ENCODE measurements around the gene CCDC81. TPM values are rescaled to one million over a fixed set of nuclear protein-coding genes. Genes with fewer than 3 reads are reported as not detected.

CCDC81 gene
- polyA plus RNA-seq, 1 donor (not counting 4 experiments of a cell fraction or from before 2014, with no cell fraction given), result 0.42 TPM

GRCh38 chr11:86358720-86359119 lies 16.0 kb upstream of the CCDC81 start:
- H3K4me1 ChIP-seq (ENCODE audit: control insufficient read depth, extremely low read depth, insufficient read depth, low read length), result no peaks in the 10 kb centered on the region
- no peaks in the 10 kb centered on the region for H3K79me2 ChIP-seq (ENCODE audit: control insufficient read depth, insufficient read depth, low read length)
- FAIRE-seq (no peak), DNase-seq (ENCODE audit: low read depth, low spot score) (no peak)
- TF ChIP-seq CTCF (optimal IDR thresholded peaks at IDR 0.05 in 1 of 3, IDR thresholded peaks at IDR 0.05 in 1 of 3, conservative IDR thresholded peaks at IDR 0.05 in 1 of 3; ENCODE audit: extremely low read depth in 1 of 3, insufficient read depth in 2 of 3, low read length in 3 of 3) (no peak), EZH2 (IDR thresholded peaks at IDR 0.05; ENCODE audit: low read length) (no peak)
- no peaks in the 10 kb centered on the region for H3K27me3 ChIP-seq (ENCODE audit: control insufficient read depth, extremely low read depth, insufficient read depth, low read length)
- dilution Hi-C loops (cut with MboI; ENCODE audit: extremely low pct_ligation_motif_present, low sequenced_read_pairs), result no loop called here
- H3K36me3 ChIP-seq (ENCODE audit: control insufficient read depth in 2 of 2, extremely low read depth in 1 of 2, insufficient read depth in 2 of 2, low read length in 2 of 2), result no peaks in the 10 kb centered on the region
- no peak overlapping the region for H3K9ac ChIP-seq (ENCODE audit: control insufficient read depth, extremely low read depth, insufficient read depth, low read length)
- H3K9me3 ChIP-seq (ENCODE audit: control insufficient read depth, low read depth, low read length), result no peaks in the 10 kb centered on the region
- H3K4me2 ChIP-seq (ENCODE audit: control insufficient read depth, extremely low read depth, insufficient read depth, low read depth, low read length), result no peak overlapping the region
- no peaks in the 10 kb centered on the region for H4K20me1 ChIP-seq (ENCODE audit: control insufficient read depth, extremely low read depth, insufficient read depth, low read length)
- no peaks in the 10 kb centered on the region for H3K9me1 ChIP-seq (ENCODE audit: control insufficient read depth, extremely low read depth, insufficient read depth, low read length)
- H2AFZ ChIP-seq (ENCODE audit: control insufficient read depth, low read length), result no peak overlapping the region
- no peak overlapping the region for H3K27ac ChIP-seq (ENCODE audit: control insufficient read depth, insufficient read depth, low read length)
- no peak overlapping the region for H3K4me3 ChIP-seq (ENCODE audit: control insufficient read depth in 2 of 3, extremely low read depth in 1 of 3, insufficient read depth in 2 of 3, low read depth in 1 of 3, low read length in 3 of 3)

- DNase-seq (ENCODE audit: low read depth, low spot score) (no peak), FAIRE-seq (peak; percentile 53)
- H3K4me2 ChIP-seq (ENCODE audit: control insufficient read depth, extremely low read depth, insufficient read depth, low read depth, low read length), result no peak overlapping the region
- H3K27ac ChIP-seq (ENCODE audit: control insufficient read depth, insufficient read depth, low read length), result no peak overlapping the region
- no peak overlapping the region for H3K4me3 ChIP-seq (ENCODE audit: control insufficient read depth in 2 of 3, extremely low read depth in 1 of 3, insufficient read depth in 2 of 3, low read depth in 1 of 3, low read length in 3 of 3)
- no peak overlapping the region for H3K9ac ChIP-seq (ENCODE audit: control insufficient read depth, extremely low read depth, insufficient read depth, low read length)
- no peaks in the 10 kb centered on the region for H3K9me3 ChIP-seq (ENCODE audit: control insufficient read depth, low read depth, low read length)
- H4K20me1 ChIP-seq (ENCODE audit: control insufficient read depth, extremely low read depth, insufficient read depth, low read length), result no peaks in the 10 kb centered on the region
- H3K27me3 ChIP-seq (ENCODE audit: control insufficient read depth, extremely low read depth, insufficient read depth, low read length), result no peaks in the 10 kb centered on the region
- H3K79me2 ChIP-seq (ENCODE audit: control insufficient read depth, insufficient read depth, low read length), result no peaks in the 10 kb centered on the region
- no peaks in the 10 kb centered on the region for H3K9me1 ChIP-seq (ENCODE audit: control insufficient read depth, extremely low read depth, insufficient read depth, low read length)
- dilution Hi-C loops (cut with MboI; ENCODE audit: extremely low pct_ligation_motif_present, low sequenced_read_pairs), result no loop called here
- TF ChIP-seq CTCF (optimal IDR thresholded peaks at IDR 0.05 in 1 of 3, IDR thresholded peaks at IDR 0.05 in 1 of 3, conservative IDR thresholded peaks at IDR 0.05 in 1 of 3; ENCODE audit: extremely low read depth in 1 of 3, insufficient read depth in 2 of 3, low read length in 3 of 3) (peak in 2 of 3 experiments; percentile 37 to 41), EZH2 (IDR thresholded peaks at IDR 0.05; ENCODE audit: low read length) (no peak)
- H2AFZ ChIP-seq (ENCODE audit: control insufficient read depth, low read length), result no peak overlapping the region
- H3K36me3 ChIP-seq (ENCODE audit: control insufficient read depth in 2 of 2, extremely low read depth in 1 of 2, insufficient read depth in 2 of 2, low read length in 2 of 2), result no peaks in the 10 kb centered on the region
- H3K4me1 ChIP-seq (ENCODE audit: control insufficient read depth, extremely low read depth, insufficient read depth, low read length), result no peaks in the 10 kb centered on the region
Observed at GRCh38 chr11:86360775-86361395, 13.8 kb upstream of the CCDC81 start.
